PC-3 (cell line): ENCODE results near the gene CP. TPM values are rescaled to one million over a fixed set of nuclear protein-coding genes. Genes with fewer than 3 reads are reported as not detected.
A peak's percentile ranks its signal among the peaks of the same experiment; 100 is the strongest.

Source experiments
- ATAC-seq: fragments of 200-7000 bp; cut with Tn5 transposase; 2 replicates; pipeline ENCODE4 v1.9.1; 2020; ENCODE audit warnings: mild to moderate bottlenecking, moderate library complexity
- BruUV-seq: library from RNA; stranded (reverse); fragments of 400-500 nt; replicated peaks from 2 replicates; lab custom pipeline; 2021; lab: Mats Ljungman, UMichigan
- CTCF ChIA-PET: fragments of 300-600 bp; sonication (Branson Sonifier 250); formaldehyde crosslinking; loops from one replicate; lab custom pipeline; 2022; ENCODE audit warnings: antibody characterized with exemption; lab: Charles Lee
- POLR2A ChIA-PET: fragments of 300-600 bp; sonication (Branson Sonifier 250); formaldehyde crosslinking; loops from one replicate; lab custom pipeline; 2022; ENCODE audit warnings: antibody characterized with exemption; ENCODE audit not compliant: unreplicated experiment; lab: Charles Lee
- DNase-seq: peaks from one replicate; pipeline ENCODE4 v3.0.0-alpha.2; 2015
- H2AFZ ChIP-seq: fragments of 300-600 bp; sonication (generic); 2 replicates; pipeline ENCODE4 v1.6.0; 2016; ENCODE audit warnings: antibody characterized with exemption, low read length
- H3F3A ChIP-seq: fragments of 300-600 bp; sonication (generic); one replicate; pipeline ENCODE4 v1.6.0; 2017; ENCODE audit warnings: antibody characterized with exemption, low read length, control low read depth, mild to moderate bottlenecking; ENCODE audit not compliant: unreplicated experiment
- H3K27ac ChIP-seq: fragments of 300-600 bp; sonication (generic); 2 replicates; pipeline ENCODE4 v1.5.1; 2016; ENCODE audit warnings: mild to moderate bottlenecking, low read length
- H3K27me3 ChIP-seq: fragments of 300-600 bp; sonication (generic); 2 replicates; pipeline ENCODE4 v1.6.1; 2016; ENCODE audit warnings: low read length, mixed read lengths
- H3K36me3 ChIP-seq: fragments of 300-600 bp; sonication (generic); 2 replicates; pipeline ENCODE4 v1.6.1; 2016; ENCODE audit warnings: low read depth, mixed run types, low read length, mixed read lengths
- H3K4me1 ChIP-seq: fragments of 300-600 bp; sonication (generic); 2 replicates; pipeline ENCODE4 v1.5.1; 2016; ENCODE audit warnings: low read length; ENCODE audit not compliant: insufficient read depth
- H3K4me2 ChIP-seq: fragments of 300-600 bp; sonication (generic); 2 replicates; pipeline ENCODE4 v1.6.0; 2016; ENCODE audit warnings: low read length
- H3K4me3 ChIP-seq: fragments of 300-600 bp; sonication (generic); 2 replicates; pipeline ENCODE4 v1.5.1; 2016; ENCODE audit warnings: mild to moderate bottlenecking, low read length, mixed read lengths
- H3K79me2 ChIP-seq: fragments of 300-600 bp; sonication (generic); 2 replicates; pipeline ENCODE4 v1.6.1; 2017; ENCODE audit warnings: low read length, mixed read lengths
- H3K9ac ChIP-seq: fragments of 300-600 bp; sonication (generic); 2 replicates; pipeline ENCODE4 v1.6.0; 2016; ENCODE audit warnings: mild to moderate bottlenecking, low read length
- H3K9me2 ChIP-seq: fragments of 300-600 bp; sonication (generic); replicated peaks from 2 replicates; pipeline ENCODE4 v1.6.1; 2016; ENCODE audit warnings: mixed run types, low read length, mixed read lengths
- H3K9me3 ChIP-seq: fragments of 300-600 bp; sonication (generic); 2 replicates; pipeline ENCODE4 v1.6.1; 2016; ENCODE audit warnings: low read length, mixed read lengths
- H4K20me1 ChIP-seq: fragments of 300-600 bp; sonication (generic); 2 replicates; pipeline ENCODE4 v1.6.1; 2016; ENCODE audit warnings: low read length, mixed read lengths
- CTCF ChIP-seq: fragments of 300-600 bp; sonication (generic); conservative IDR thresholded peaks from 2 replicates; pipeline ENCODE4 v1.5.1; 2017; ENCODE audit warnings: antibody characterized with exemption, low read depth, mild to moderate bottlenecking, low read length
- EZH2 ChIP-seq: fragments of 300-600 bp; sonication (generic); IDR thresholded peaks from one replicate; pipeline ENCODE4 v1.6.1; 2017; ENCODE audit warnings: antibody characterized with exemption, mild to moderate bottlenecking, low read length; ENCODE audit not compliant: unreplicated experiment
- EZH2phosphoT487 ChIP-seq: fragments of 300-600 bp; sonication (generic); IDR thresholded peaks from 2 replicates; pipeline ENCODE4 v1.6.1; 2018; ENCODE audit warnings: mild to moderate bottlenecking, antibody characterized with exemption, low read length, borderline replicate concordance
- intact Hi-C: fragments of 100-400 bp; cut with micrococcal nuclease; formaldehyde crosslinking; loops from 2 replicates; pipeline ENCODE4 v1.9.0; 2023
- total RNA-seq: library from RNA; depleted of rRNA; stranded (reverse); fragments of >200 nt; gene quantifications from 2 replicates; pipeline ENCODE4 v1.2.3, GENCODE V29; 2014

The CP gene
- total RNA-seq, 1 experiment from 2014 or later = 0.04 TPM

DNA sequence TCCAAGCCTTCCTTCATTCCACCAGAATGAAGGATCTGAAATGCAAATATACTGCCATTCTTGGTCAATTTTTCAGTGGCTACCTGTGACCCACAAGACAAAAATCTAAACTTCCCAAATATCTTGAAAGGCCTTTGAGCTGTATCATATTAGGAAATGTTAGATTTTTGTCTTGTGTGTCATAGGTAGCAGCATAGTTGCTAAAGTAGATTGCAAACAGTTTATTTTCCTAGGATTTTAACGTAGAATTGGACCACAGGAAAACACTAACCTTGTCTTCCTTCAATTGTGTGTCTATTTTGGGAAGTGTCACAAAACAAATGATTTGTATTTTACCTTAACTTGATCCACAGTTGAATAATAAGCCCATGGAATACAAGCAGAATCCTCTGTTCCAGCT lies 42.4 kb downstream of the CP start:
- H3K4me1 ChIP-seq = peaks cover 35% of the 10 kb centered on the region
- ChIA-PET POLR2A (no interaction called here), CTCF (interaction anchor here (0.6 kb wide), 1 partner anchor 25 kb away, joined by 6 read pairs; no protein-coding TSS in a partner anchor)
- intact Hi-C loops = no loop called here
- peak overlapping the region; percentile 38 for H3K4me2 ChIP-seq
- no peak overlapping the region for H3K4me3 ChIP-seq
- H3K9ac ChIP-seq = no peak overlapping the region
- no peak for ATAC-seq
- TF ChIP-seq CTCF = no peak
- TF ChIP-seq EZH2phosphoT487 = no peak
- TF ChIP-seq EZH2 = no peak
- peak overlapping the region; percentile 84 for H3K27ac ChIP-seq
- H3K9me2 ChIP-seq = no peaks in the 10 kb centered on the region
- no peaks in the 10 kb centered on the region for H3F3A ChIP-seq
- no peaks in the 10 kb centered on the region for H3K36me3 ChIP-seq
- H3K9me3 ChIP-seq = no peaks in the 10 kb centered on the region
- no peaks in the 10 kb centered on the region for H3K27me3 ChIP-seq
- no TSS peak for BruUV-seq
- H4K20me1 ChIP-seq = no peaks in the 10 kb centered on the region
- H3K79me2 ChIP-seq = no peaks in the 10 kb centered on the region
- peak; percentile 68 for DNase-seq
- H2AFZ ChIP-seq = no peak overlapping the region

- Histone ChIP-seq H3K36me3 (0 out of 2 replicates have a peak, but pooled peaks cover 5% of the 10 kb centered on the region), H3K4me3 (no peak overlapping the region), H3K9me3 (no peaks in the 10 kb centered on the region), H3K4me2 (no peak overlapping the region), H3K9me2 (no peaks in the 10 kb centered on the region), H3K79me2 (no peaks in the 10 kb centered on the region), H3F3A (no peaks in the 10 kb centered on the region), H3K27me3 (no peaks in the 10 kb centered on the region), H4K20me1 (no peaks in the 10 kb centered on the region), H3K4me1 (peaks cover 40% of the 10 kb centered on the region), H3K27ac (no peak overlapping the region), H3K9ac (no peak overlapping the region), H2AFZ (no peak overlapping the region)
- DNase-seq (no peak), ATAC-seq (no peak)
- ChIA-PET CTCF (no interaction called here), POLR2A (no interaction called here)
- no TSS peak for BruUV-seq
- intact Hi-C loops = no loop called here
- TF ChIP-seq CTCF (no peak), EZH2phosphoT487 (no peak), EZH2 (no peak)
Observed at GRCh38 chr3:149177122-149177521, 44.5 kb downstream of the CP start.

DNA sequence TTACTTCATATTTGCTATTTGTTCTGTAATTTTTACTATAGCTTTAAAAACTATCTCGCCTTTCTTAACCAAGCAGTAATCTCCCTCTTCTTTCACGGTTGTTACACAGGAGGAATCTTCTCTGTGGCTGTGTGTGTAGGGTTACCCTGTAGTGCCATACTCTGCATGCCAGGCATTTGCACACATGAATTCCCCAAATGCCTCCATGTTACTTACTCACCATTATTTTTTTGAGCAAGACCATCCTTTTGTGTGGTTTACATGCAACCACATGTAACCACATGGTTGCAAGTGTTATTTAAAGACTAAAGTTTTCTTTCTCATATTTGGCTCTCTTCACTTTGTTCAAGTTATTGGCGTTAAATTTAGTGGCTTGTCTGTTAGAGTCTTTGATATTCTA lies 46.7 kb downstream of the CP start:
- Histone ChIP-seq H3K9ac (no peak overlapping the region), H3K4me3 (no peak overlapping the region), H3K9me2 (no peaks in the 10 kb centered on the region), H3K79me2 (no peaks in the 10 kb centered on the region), H3K4me1 (peaks cover 30% of the 10 kb centered on the region), H3K4me2 (peak overlapping the region; percentile 33), H3K27me3 (no peaks in the 10 kb centered on the region), H3K27ac (peak overlapping the region; percentile 39), H3F3A (no peaks in the 10 kb centered on the region), H2AFZ (no peak overlapping the region), H3K9me3 (no peaks in the 10 kb centered on the region), H4K20me1 (no peaks in the 10 kb centered on the region), H3K36me3 (peaks cover 10% of the 10 kb centered on the region; the same call in 1 of the 2 replicates)
- DNase-seq = peak; percentile 22
- CTCF ChIA-PET = interaction anchor here (1.0 kb wide), 2 partner anchors 54 to 219 kb away, joined by 3 to 4 read pairs; no protein-coding TSS in a partner anchor
- BruUV-seq = no TSS peak
- no peak for TF ChIP-seq CTCF
- no peak for TF ChIP-seq EZH2phosphoT487
- no peak for TF ChIP-seq EZH2
- peak; percentile 49 for ATAC-seq
- intact Hi-C loops = loop anchor here (1.0 to 2.0 kb wide), 2 partner anchors 40 to 95 kb away; no protein-coding TSS in a partner anchor
- POLR2A ChIA-PET = interaction anchor here (0.6 to 0.9 kb wide), 2 partner anchors 198 to 273 kb away, joined by 3 read pairs; no protein-coding TSS in a partner anchor
